Keratinocyte (primary cell): ENCODE data around the gene DUSP28.

Experiments used
- EZH2 ChIP-seq: IDR thresholded peaks from one replicate; pipeline ENCODE4 v1.6.1; 2012; ENCODE audit warnings: inconsistent platforms, mild to moderate bottlenecking, low read length, moderate library complexity
- TF ChIP-seq, protein P1 (sequence below), 3 experiments: IDR thresholded peaks in 1 of 3; conservative IDR thresholded peaks in 1 of 3; optimal IDR thresholded peaks in 1 of 3; 2 replicates in 2 of 3; 3 replicates in 1 of 3; pipeline versions ENCODE3 to v1.5.1; 2011; ENCODE audit warnings: low read length in 3 of 3, mild to moderate bottlenecking in 3 of 3, moderate library complexity in 2 of 3, control low read depth in 1 of 3, inconsistent platforms in 1 of 3; ENCODE audit not compliant: insufficient read depth in 2 of 3; ENCODE audit errors: extremely low read depth in 1 of 3

DNA sequence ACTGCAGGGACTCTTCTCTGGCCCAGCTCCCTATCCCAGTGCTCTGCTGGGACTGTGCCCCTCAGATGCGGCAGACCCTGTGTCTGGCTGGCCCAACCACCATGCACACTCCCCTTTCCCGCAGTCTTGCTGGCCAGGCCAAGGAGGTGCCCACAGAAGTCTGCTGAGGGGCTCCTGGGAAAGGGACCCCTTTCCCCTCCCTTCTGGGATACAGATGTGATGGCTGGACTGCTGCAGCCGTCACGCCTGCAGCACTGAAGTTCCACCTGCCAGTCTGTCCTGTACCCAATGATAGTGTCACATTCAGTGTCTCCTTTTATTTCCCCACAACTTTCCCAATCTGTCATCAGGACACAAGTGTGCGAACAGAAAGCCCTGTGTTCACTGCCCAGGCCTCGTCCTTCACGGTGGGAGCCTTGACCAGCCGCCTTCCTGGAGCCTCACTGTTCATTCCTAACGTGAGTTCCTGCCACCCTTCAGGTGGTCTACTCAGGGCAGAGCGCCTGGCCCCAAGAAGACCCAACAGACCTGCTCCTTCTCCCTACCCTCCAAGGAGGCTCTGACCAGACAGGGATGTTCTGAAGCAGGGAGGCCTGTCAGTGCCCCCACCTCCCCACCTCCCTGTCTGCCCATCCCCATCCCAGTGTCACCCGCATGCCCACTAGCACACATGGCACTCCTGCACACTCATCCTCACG is 49.5 kb upstream of the DUSP28 start:
- TF ChIP-seq, protein P1, sequence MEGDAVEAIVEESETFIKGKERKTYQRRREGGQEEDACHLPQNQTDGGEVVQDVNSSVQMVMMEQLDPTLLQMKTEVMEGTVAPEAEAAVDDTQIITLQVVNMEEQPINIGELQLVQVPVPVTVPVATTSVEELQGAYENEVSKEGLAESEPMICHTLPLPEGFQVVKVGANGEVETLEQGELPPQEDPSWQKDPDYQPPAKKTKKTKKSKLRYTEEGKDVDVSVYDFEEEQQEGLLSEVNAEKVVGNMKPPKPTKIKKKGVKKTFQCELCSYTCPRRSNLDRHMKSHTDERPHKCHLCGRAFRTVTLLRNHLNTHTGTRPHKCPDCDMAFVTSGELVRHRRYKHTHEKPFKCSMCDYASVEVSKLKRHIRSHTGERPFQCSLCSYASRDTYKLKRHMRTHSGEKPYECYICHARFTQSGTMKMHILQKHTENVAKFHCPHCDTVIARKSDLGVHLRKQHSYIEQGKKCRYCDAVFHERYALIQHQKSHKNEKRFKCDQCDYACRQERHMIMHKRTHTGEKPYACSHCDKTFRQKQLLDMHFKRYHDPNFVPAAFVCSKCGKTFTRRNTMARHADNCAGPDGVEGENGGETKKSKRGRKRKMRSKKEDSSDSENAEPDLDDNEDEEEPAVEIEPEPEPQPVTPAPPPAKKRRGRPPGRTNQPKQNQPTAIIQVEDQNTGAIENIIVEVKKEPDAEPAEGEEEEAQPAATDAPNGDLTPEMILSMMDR (optimal IDR thresholded peaks at IDR 0.05 in 1 of 3, IDR thresholded peaks at IDR 0.05 in 1 of 3, conservative IDR thresholded peaks at IDR 0.05 in 1 of 3; ENCODE audit: extremely low read depth in 1 of 3, insufficient read depth in 2 of 3, low read length in 3 of 3): no peak
- no peak for TF ChIP-seq EZH2
